Gastrocnemius medialis (tissue), 4 donors: ENCODE results near the gene TTC3. TPM values are rescaled to one million over a fixed set of nuclear protein-coding genes. Genes with fewer than 3 reads are reported as not detected.

Source experiments
- ATAC-seq, 2 donors: fragments of 150-250 bp; one replicate each; pipeline ENCODE4 v1.9.1; 2016
- DNase-seq, 2 donors: peaks; one replicate each; pipeline ENCODE4 v3.0.0-alpha.2; 2019
- H3K27ac ChIP-seq, 4 donors: fragments of 200-600 bp; sonication (generic); 1 replicate in 1 of 4; 2 replicates in 3 of 4; pipeline ENCODE4 v1.5.1; 2016 to 2018; ENCODE audit warnings: mild to moderate bottlenecking in 2 of 4, moderate library complexity in 1 of 4
- H3K27me3 ChIP-seq, 3 donors: fragments of 200-600 bp; sonication (generic) in 2 of 3; 1 replicate in 1 of 3; 2 replicates in 2 of 3; pipeline versions ENCODE4 v1.5.1 to v1.6.0; 2016 to 2019; ENCODE audit warnings: mild to moderate bottlenecking in 1 of 3, moderate library complexity in 1 of 3
- H3K36me3 ChIP-seq, 2 donors: fragments of 200-600 bp; sonication (generic) in 1 of 2; one replicate each; pipeline ENCODE4 v1.5.1; 2017 to 2018
- H3K4me1 ChIP-seq, 2 donors: fragments of 200-600 bp; sonication (generic) in 1 of 2; one replicate each; pipeline ENCODE4 v1.5.1; 2016 to 2017; ENCODE audit warnings: mild to moderate bottlenecking in 2 of 2
- H3K4me3 ChIP-seq, 4 donors: fragments of 200-600 bp; sonication (generic) in 3 of 4; 1 replicate in 1 of 4; 2 replicates in 3 of 4; pipeline ENCODE4 v1.5.1; 2016 to 2019; ENCODE audit warnings: mild to moderate bottlenecking in 2 of 4
- H3K9me3 ChIP-seq, 3 donors: fragments of 200-600 bp; sonication (generic) in 2 of 3; 1 replicate in 1 of 3; 2 replicates in 2 of 3; pipeline ENCODE4 v1.5.1; 2016 to 2019
- POLR2A ChIP-seq, 2 donors: fragments of 450-650 bp; IDR thresholded peaks; one replicate each; pipeline ENCODE4 v1.6.1; 2017; ENCODE audit warnings: antibody characterized with exemption in 2 of 2, mild to moderate bottlenecking in 2 of 2, moderate library complexity in 2 of 2
- in situ Hi-C, 4 donors: fragments of 200-750 bp; cut with MboI; loops; one replicate each; pipeline versions ENCODE4 v1.15.0 to v1.8.0; 2017; ENCODE audit warnings: low sequenced_read_pairs in 4 of 4
- intact Hi-C: fragments of 100-400 bp; cut with DNase I; formaldehyde crosslinking; loops from one replicate; pipeline ENCODE4 v1.15.1; 2023; ENCODE audit warnings: low total_unique reads
- total RNA-seq, 4 donors: library from RNA; depleted of rRNA; stranded (reverse); fragments of >200 nt; gene quantifications; one replicate each; pipeline versions ENCODE4 v1.1.0 to v1.2.3, GENCODE V29; 2016
- TF ChIP-seq, protein P1 (sequence below), 5 experiments: fragments of 450-650 bp in 3 of 5; fragments of 200-600 bp in 2 of 5; sonication (generic) in 2 of 5; IDR thresholded peaks in 4 of 5; conservative IDR thresholded peaks in 1 of 5; 1 replicate in 4 of 5; 2 replicates in 1 of 5; pipeline ENCODE4 v1.5.1; 2016 to 2019; ENCODE audit warnings: antibody characterized with exemption in 5 of 5, mild to moderate bottlenecking in 3 of 5, moderate library complexity in 3 of 5

TTC3 gene
- total RNA-seq, 4 donors from 2014 or later, result 39.5 to 71.6 (median 44.1) TPM

- no peak for TF ChIP-seq POLR2A (IDR thresholded peaks at IDR 0.05)
- DNase-seq, result no peak
- Histone ChIP-seq H3K4me1 (peaks cover 4% of the 10 kb centered on the region in 2 donors), H3K36me3 (peaks cover 0 to 68% of the 10 kb centered on the region in 2 donors), H3K4me3 (no peak overlapping the region), H3K9me3 (no peaks in the 10 kb centered on the region), H3K27ac (no peak overlapping the region), H3K27me3 (no peaks in the 10 kb centered on the region)
- in situ Hi-C loops, result no loop called here
- intact Hi-C loops, result loop anchor here (5.0 kb wide), 2 partner anchors 58 to 417 kb away; no protein-coding TSS in a partner anchor
- no peak for ATAC-seq
These were observed 152.1 kb downstream of the TTC3 start for GRCh38 chr21:37224861-37225839.

GRCh38 chr21:37226041-37226920 lies 153.2 kb downstream of the TTC3 start:
- intact Hi-C loops (no loop called here), in situ Hi-C loops (no loop called here)
- Histone ChIP-seq H3K27me3 (no peaks in the 10 kb centered on the region), H3K4me1 (peaks cover 3 to 4% of the 10 kb centered on the region in 2 donors), H3K9me3 (no peaks in the 10 kb centered on the region), H3K4me3 (no peak overlapping the region), H3K36me3 (peaks cover 0 to 80% of the 10 kb centered on the region in 2 donors), H3K27ac (no peak overlapping the region)
- ATAC-seq (no peak), DNase-seq (no peak)
- TF ChIP-seq, protein P1, sequence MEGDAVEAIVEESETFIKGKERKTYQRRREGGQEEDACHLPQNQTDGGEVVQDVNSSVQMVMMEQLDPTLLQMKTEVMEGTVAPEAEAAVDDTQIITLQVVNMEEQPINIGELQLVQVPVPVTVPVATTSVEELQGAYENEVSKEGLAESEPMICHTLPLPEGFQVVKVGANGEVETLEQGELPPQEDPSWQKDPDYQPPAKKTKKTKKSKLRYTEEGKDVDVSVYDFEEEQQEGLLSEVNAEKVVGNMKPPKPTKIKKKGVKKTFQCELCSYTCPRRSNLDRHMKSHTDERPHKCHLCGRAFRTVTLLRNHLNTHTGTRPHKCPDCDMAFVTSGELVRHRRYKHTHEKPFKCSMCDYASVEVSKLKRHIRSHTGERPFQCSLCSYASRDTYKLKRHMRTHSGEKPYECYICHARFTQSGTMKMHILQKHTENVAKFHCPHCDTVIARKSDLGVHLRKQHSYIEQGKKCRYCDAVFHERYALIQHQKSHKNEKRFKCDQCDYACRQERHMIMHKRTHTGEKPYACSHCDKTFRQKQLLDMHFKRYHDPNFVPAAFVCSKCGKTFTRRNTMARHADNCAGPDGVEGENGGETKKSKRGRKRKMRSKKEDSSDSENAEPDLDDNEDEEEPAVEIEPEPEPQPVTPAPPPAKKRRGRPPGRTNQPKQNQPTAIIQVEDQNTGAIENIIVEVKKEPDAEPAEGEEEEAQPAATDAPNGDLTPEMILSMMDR (IDR thresholded peaks at IDR 0.05 in 4 of 5, conservative IDR thresholded peaks at IDR 0.05 in 1 of 5), result no peak
- no peak for TF ChIP-seq POLR2A (IDR thresholded peaks at IDR 0.05)

DNA sequence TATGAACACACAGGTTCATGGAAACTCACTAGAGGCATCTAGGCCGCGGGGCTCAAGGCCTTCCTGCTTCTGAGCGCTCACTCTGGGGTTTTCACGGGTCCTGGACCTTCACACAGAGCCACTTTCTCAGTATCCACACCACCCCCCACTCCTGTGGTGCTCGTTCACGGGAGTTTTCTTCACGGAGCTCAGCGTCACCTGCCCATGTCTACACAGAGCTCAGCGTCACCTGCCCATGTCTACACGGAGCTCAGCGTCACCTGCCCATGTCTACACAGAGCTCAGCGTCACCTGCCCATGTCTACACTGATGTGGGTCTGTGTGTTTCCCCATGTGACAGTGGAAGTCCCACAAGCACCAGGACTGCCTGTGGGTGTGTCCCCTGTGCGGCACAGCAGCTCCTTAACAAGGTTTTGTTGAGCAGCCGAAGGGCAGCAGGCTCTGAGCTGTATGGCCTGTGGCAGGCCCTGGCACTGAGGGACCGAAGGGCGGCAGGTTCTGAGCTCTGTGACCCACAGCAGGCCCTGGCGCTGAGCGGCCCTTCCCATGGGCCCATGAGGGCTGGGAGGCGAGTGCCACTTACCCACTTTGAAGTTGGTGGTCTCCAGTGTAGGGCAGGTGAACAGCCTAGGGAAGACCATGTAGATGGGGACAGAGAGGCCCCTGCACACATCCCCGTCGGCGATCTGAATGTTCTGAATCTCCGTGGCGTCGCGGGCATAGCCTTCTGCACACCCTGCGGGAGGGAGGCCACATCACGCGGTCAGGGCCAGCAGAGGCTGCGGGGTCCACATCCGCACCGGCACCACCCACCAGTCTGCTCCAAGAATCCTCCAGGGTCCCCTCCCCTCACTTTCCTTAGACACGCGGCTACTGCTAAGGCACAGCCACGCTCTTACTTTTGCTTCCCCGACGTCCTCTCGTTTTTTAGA lies 154.3 kb downstream of the TTC3 start:
- Histone ChIP-seq H3K9me3 (no peaks in the 10 kb centered on the region), H3K27me3 (no peaks in the 10 kb centered on the region), H3K36me3 (peaks cover 0 to 90% of the 10 kb centered on the region in 2 donors), H3K27ac (no peak overlapping the region), H3K4me3 (no peak overlapping the region), H3K4me1 (no peaks in the 10 kb centered on the region)
- no peak for TF ChIP-seq POLR2A (IDR thresholded peaks at IDR 0.05)
- TF ChIP-seq, protein P1 (IDR thresholded peaks at IDR 0.05 in 4 of 5, conservative IDR thresholded peaks at IDR 0.05 in 1 of 5), result no peak
- ATAC-seq (no peak), DNase-seq (no peak)
- intact Hi-C loops (no loop called here), in situ Hi-C loops (no loop called here)

- intact Hi-C loops, result no loop called here
These were observed 154.9 kb downstream of the TTC3 start for GRCh38 chr21:37228003-37228400.

More at GRCh38 chr21:37228003-37228400, 154.9 kb downstream of the TTC3 start:
- no peak for DNase-seq
- in situ Hi-C loops, result no loop called here
- TF ChIP-seq POLR2A (IDR thresholded peaks at IDR 0.05), result no peak
- no peaks in the 10 kb centered on the region for H3K4me1 ChIP-seq
- H3K27ac ChIP-seq, result no peak overlapping the region
- H3K9me3 ChIP-seq, result no peaks in the 10 kb centered on the region
- H3K36me3 ChIP-seq, result peaks cover 0 to 97% of the 10 kb centered on the region in 2 donors
- no peak overlapping the region for H3K4me3 ChIP-seq
- no peaks in the 10 kb centered on the region for H3K27me3 ChIP-seq
- no peak for ATAC-seq
